K562 (cell line): ENCODE data around the gene RARRES2. TPM values are rescaled to one million over a fixed set of nuclear protein-coding genes. Genes with fewer than 3 reads are reported as not detected.

Source experiments
- ARID1B ChIP-seq: fragments of 450-650 bp; IDR thresholded peaks from 2 replicates; pipeline ENCODE4 v1.6.1; 2016; ENCODE audit warnings: antibody characterized with exemption, mild to moderate bottlenecking, inconsistent platforms
- ETV1 ChIP-seq: fragments of 450-650 bp; conservative IDR thresholded peaks from 2 replicates; pipeline ENCODE4 v1.6.1; 2016; ENCODE audit warnings: missing genetic modification characterization, control low read depth, low read depth, missing compliant biosample characterization
- GATA2 ChIP-seq: sonication (generic); formaldehyde crosslinking; IDR thresholded peaks from 2 replicates; pipeline ENCODE4 v1.4.0; 2020; ENCODE audit warnings: mild to moderate bottlenecking, missing genetic modification reagents
- IFI16 ChIP-seq: fragments of 250-450 bp; sonication (Bioruptor Pico); IDR thresholded peaks from 2 replicates; pipeline ENCODE4 v2.1.2; 2022; ENCODE audit warnings: mild to moderate bottlenecking, inconsistent platforms
- NRF1 ChIP-seq, 2 experiments: fragments of 450-650 bp; IDR thresholded peaks in 1 of 2; conservative IDR thresholded peaks in 1 of 2; 2 replicates each; pipeline ENCODE4 v1.6.1; 2014; ENCODE audit warnings: mild to moderate bottlenecking in 2 of 2
- RAD21 ChIP-seq, 2 experiments: fragments of 250-450 bp in 1 of 2; fragments of 450-650 bp in 1 of 2; sonication (Bioruptor Pico) in 1 of 2; formaldehyde crosslinking in 1 of 2; IDR thresholded peaks in 1 of 2; conservative IDR thresholded peaks in 1 of 2; 2 replicates each; pipeline versions ENCODE4 v1.4.0 to v1.8.0; 2020 to 2022; ENCODE audit warnings: mild to moderate bottlenecking in 2 of 2, moderate library complexity in 1 of 2
- RB1 ChIP-seq: fragments of 450-650 bp; IDR thresholded peaks from 2 replicates; pipeline ENCODE4 v1.6.1; 2017; ENCODE audit warnings: low read depth, mild to moderate bottlenecking
- RBM25 ChIP-seq: fragments of 200-400 bp; formaldehyde crosslinking; IDR thresholded peaks from 2 replicates; pipeline ENCODE4 v1.6.1; 2018; ENCODE audit warnings: low read length, low read depth, moderate library complexity; ENCODE audit not compliant: severe bottlenecking
- SMAD3 ChIP-seq: fragments of 450-650 bp; formaldehyde crosslinking; conservative IDR thresholded peaks from 2 replicates; pipeline ENCODE4 v1.4.0; 2020; ENCODE audit warnings: mild to moderate bottlenecking
- SMARCC2 ChIP-seq: fragments of 450-650 bp; IDR thresholded peaks from 2 replicates; pipeline ENCODE4 v1.6.1; 2017; ENCODE audit warnings: antibody characterized with exemption, moderate library complexity, mild to moderate bottlenecking, low read depth
- TEAD4 ChIP-seq, 2 experiments: sonication (generic) in 1 of 2; formaldehyde crosslinking in 1 of 2; IDR thresholded peaks; 2 replicates each; pipeline versions ENCODE4 v1.6.1 to v1.8.0; 2012 to 2022; ENCODE audit warnings: borderline replicate concordance in 1 of 2, inconsistent platforms in 1 of 2, low read length in 1 of 2, mild to moderate bottlenecking in 1 of 2, missing genetic modification reagents in 1 of 2
- TRIM28 ChIP-seq: fragments of 450-650 bp; IDR thresholded peaks from 2 replicates; pipeline ENCODE4 v1.6.1; 2017
- ZNF445 ChIP-seq: fragments of 250-450 bp; sonication (Bioruptor Pico); IDR thresholded peaks from 2 replicates; pipeline ENCODE4 v1.4.0; 2020; ENCODE audit warnings: low read depth, mild to moderate bottlenecking, moderate library complexity
- ZNF766 ChIP-seq: fragments of 200-800 bp; sonication (Bioruptor generic); conservative IDR thresholded peaks from 2 replicates; pipeline ENCODE4 v1.6.1; 2016; ENCODE audit warnings: missing genetic modification characterization, missing compliant biosample characterization
- polyA plus RNA-seq, 8 experiments: library from polyadenylated mRNA; depleted of rRNA in 4 of 8; stranded (reverse) in 5 of 8; unstranded in 3 of 8; fragments of >200 nt; fragmentation: Nextera tagmentation in 2 of 8; fragmentation: Illumina TruSeq in 1 of 8; extraction: Ambion mirVana in 2 of 8; extraction: Trizol in 1 of 8; gene quantifications; 2 replicates each; pipeline versions ENCODE4 v1.2.1 to v1.2.3, GENCODE V29; 2011 to 2014; ENCODE audit warnings: inconsistent platforms in 1 of 8, missing spikeins in 1 of 8
- total RNA-seq, 7 experiments: library from RNA; depleted of rRNA in 6 of 7; stranded (reverse); fragments of >200 nt in 6 of 7; fragmentation: Illumina TruSeq in 2 of 7; extraction: Trizol in 2 of 7; gene quantifications; 2 replicates each; pipeline versions ENCODE4 v1.2.1 to v1.2.3, GENCODE V29; 2011 to 2021; ENCODE audit warnings: low replicate concordance in 1 of 7
- TF ChIP-seq, protein P1 (sequence below): fragments of 250-450 bp; sonication (Bioruptor Pico); IDR thresholded peaks from 2 replicates; pipeline ENCODE4 v1.8.0; 2022; ENCODE audit warnings: inconsistent platforms
- TF ChIP-seq, protein P2 (sequence below), 2 experiments: fragments of 250-450 bp in 1 of 2; fragments of 450-650 bp in 1 of 2; sonication (Bioruptor Pico) in 1 of 2; IDR thresholded peaks; 2 replicates each; pipeline versions ENCODE4 v1.6.1 to v1.8.0; 2016 to 2021; ENCODE audit warnings: mild to moderate bottlenecking in 2 of 2, moderate library complexity in 2 of 2, missing compliant biosample characterization in 1 of 2, missing genetic modification characterization in 1 of 2
- TF ChIP-seq, protein P3 (sequence below): fragments of 450-650 bp; IDR thresholded peaks from 2 replicates; pipeline ENCODE4 v1.6.1; 2014; ENCODE audit warnings: low read depth, mild to moderate bottlenecking, moderate library complexity, borderline replicate concordance
- TF ChIP-seq, protein P4 (sequence below), 2 experiments: fragments of 450-650 bp; IDR thresholded peaks; 2 replicates each; pipeline ENCODE4 v1.6.1; 2018; ENCODE audit warnings: mild to moderate bottlenecking in 2 of 2, low read depth in 1 of 2; ENCODE audit not compliant: partially characterized antibody in 2 of 2

Gene RARRES2
- total and polyA plus RNA-seq, 9 of the 15 experiments (the other 6 are each of a cell fraction or from before 2014, with no cell fraction given): 0.11 to 1.7 (median 0.23) TPM; not detected in 6

DNA sequence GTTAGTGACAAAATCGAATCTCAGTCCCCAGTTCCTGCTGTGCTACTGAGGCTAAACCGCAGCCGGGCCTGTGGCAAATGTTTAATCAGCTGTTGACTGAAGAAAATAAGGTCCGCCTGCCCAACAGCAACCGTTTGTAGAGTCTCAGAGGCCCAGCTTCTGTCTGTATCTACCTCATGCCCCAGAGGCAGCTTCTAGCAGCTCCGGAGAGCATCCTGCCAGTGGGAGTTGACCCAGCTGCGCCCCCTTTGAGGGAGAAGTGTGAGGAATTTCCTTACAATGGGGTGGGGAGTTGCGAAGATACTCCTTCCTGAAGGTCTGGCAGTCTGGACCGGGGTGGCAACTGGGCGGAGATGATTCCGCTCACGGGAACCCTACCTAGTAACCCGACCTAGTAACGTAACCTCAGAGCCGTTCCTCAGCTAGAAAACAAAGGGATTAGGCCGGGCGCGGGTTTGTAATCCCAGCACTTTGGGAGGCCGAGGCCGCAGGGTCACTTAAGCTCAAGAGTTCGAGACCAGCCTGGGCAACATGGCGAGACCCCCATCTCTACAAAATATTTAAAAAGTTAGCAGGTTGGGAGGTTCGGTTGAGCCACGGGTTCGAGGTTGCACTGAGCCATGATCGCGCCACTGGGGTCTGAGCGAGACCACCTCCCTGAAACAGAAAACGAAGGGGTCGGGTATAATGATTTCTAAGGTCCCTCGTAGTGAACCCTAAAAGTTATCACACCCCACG, 36.9 kb upstream of the RARRES2 start (continued):
- TF ChIP-seq, protein P1, sequence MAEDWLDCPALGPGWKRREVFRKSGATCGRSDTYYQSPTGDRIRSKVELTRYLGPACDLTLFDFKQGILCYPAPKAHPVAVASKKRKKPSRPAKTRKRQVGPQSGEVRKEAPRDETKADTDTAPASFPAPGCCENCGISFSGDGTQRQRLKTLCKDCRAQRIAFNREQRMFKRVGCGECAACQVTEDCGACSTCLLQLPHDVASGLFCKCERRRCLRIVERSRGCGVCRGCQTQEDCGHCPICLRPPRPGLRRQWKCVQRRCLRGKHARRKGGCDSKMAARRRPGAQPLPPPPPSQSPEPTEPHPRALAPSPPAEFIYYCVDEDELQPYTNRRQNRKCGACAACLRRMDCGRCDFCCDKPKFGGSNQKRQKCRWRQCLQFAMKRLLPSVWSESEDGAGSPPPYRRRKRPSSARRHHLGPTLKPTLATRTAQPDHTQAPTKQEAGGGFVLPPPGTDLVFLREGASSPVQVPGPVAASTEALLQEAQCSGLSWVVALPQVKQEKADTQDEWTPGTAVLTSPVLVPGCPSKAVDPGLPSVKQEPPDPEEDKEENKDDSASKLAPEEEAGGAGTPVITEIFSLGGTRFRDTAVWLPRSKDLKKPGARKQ (CRISPR knock-in tag): no peak
- TF ChIP-seq SMARCC2 (0 out of 2 replicates have a peak, but pooled peaks have one; percentile 40), IFI16 (CRISPR knock-in tag) (no peak), GATA2 (CRISPR knock-in tag) (no peak), SMAD3 (CRISPR knock-in tag) (0 out of 2 replicates have a peak, but pooled peaks have one; percentile 31), ZNF766 (CRISPR knock-in tag) (peak; percentile 70), ETV1 (tag) (0 out of 2 replicates have a peak, but pooled peaks have one; percentile 37), TRIM28 (no peak), NRF1 (conservative IDR thresholded peaks at IDR 0.05 in 1 of 2, IDR thresholded peaks at IDR 0.05 in 1 of 2) (no peak), RAD21 (CRISPR knock-in tag; conservative IDR thresholded peaks at IDR 0.05 in 1 of 2, IDR thresholded peaks at IDR 0.05 in 1 of 2) (peak; percentile 38 to 43), TEAD4 (IDR thresholded peaks at IDR 0.05; ENCODE audit: low read length) (peak; percentile 19; the same call in 1 of the 2 replicates), TEAD4 (CRISPR knock-in tag; IDR thresholded peaks at IDR 0.05; ENCODE audit: borderline replicate concordance) (peak; percentile 70; the same call in 1 of the 2 replicates), ZNF445 (CRISPR knock-in tag) (no peak), RBM25 (no peak), ARID1B (peak; percentile 42; the same call in 1 of the 2 replicates), RB1 (0 out of 2 replicates have a peak, but pooled peaks have one; percentile 0)
- TF ChIP-seq, protein P2, sequence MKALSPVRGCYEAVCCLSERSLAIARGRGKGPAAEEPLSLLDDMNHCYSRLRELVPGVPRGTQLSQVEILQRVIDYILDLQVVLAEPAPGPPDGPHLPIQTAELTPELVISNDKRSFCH (CRISPR knock-in tag; IDR thresholded peaks at IDR 0.05): no peak
- TF ChIP-seq, protein P2 (tag; IDR thresholded peaks at IDR 0.05): 0 out of 2 replicates have a peak, but pooled peaks have one; percentile 60
- TF ChIP-seq, protein P3, sequence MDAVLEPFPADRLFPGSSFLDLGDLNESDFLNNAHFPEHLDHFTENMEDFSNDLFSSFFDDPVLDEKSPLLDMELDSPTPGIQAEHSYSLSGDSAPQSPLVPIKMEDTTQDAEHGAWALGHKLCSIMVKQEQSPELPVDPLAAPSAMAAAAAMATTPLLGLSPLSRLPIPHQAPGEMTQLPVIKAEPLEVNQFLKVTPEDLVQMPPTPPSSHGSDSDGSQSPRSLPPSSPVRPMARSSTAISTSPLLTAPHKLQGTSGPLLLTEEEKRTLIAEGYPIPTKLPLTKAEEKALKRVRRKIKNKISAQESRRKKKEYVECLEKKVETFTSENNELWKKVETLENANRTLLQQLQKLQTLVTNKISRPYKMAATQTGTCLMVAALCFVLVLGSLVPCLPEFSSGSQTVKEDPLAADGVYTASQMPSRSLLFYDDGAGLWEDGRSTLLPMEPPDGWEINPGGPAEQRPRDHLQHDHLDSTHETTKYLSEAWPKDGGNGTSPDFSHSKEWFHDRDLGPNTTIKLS: peak; percentile 24; the same call in 1 of the 2 replicates
- TF ChIP-seq, protein P4, sequence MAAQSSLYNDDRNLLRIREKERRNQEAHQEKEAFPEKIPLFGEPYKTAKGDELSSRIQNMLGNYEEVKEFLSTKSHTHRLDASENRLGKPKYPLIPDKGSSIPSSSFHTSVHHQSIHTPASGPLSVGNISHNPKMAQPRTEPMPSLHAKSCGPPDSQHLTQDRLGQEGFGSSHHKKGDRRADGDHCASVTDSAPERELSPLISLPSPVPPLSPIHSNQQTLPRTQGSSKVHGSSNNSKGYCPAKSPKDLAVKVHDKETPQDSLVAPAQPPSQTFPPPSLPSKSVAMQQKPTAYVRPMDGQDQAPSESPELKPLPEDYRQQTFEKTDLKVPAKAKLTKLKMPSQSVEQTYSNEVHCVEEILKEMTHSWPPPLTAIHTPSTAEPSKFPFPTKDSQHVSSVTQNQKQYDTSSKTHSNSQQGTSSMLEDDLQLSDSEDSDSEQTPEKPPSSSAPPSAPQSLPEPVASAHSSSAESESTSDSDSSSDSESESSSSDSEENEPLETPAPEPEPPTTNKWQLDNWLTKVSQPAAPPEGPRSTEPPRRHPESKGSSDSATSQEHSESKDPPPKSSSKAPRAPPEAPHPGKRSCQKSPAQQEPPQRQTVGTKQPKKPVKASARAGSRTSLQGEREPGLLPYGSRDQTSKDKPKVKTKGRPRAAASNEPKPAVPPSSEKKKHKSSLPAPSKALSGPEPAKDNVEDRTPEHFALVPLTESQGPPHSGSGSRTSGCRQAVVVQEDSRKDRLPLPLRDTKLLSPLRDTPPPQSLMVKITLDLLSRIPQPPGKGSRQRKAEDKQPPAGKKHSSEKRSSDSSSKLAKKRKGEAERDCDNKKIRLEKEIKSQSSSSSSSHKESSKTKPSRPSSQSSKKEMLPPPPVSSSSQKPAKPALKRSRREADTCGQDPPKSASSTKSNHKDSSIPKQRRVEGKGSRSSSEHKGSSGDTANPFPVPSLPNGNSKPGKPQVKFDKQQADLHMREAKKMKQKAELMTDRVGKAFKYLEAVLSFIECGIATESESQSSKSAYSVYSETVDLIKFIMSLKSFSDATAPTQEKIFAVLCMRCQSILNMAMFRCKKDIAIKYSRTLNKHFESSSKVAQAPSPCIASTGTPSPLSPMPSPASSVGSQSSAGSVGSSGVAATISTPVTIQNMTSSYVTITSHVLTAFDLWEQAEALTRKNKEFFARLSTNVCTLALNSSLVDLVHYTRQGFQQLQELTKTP (IDR thresholded peaks at IDR 0.05; ENCODE audit: low read depth in 1 of 2, partially characterized antibody in 2 of 2): peak in 1 of 2 experiments; percentile 34
